Fibroblast of upper back skin (primary cell): ENCODE results near the gene LIN52.

Source experiments
- DNase-seq: peaks from one replicate; pipeline ENCODE4 v3.0.0-alpha.2; 2013

LIN52 gene

GRCh38 chr14:74195623-74196022 lies 110.9 kb downstream of the LIN52 start:
- no peak for DNase-seq

GRCh38 chr14:74198441-74199234 lies 113.9 kb downstream of the LIN52 start:
- no peak for DNase-seq

GRCh38 chr14:74202113-74202512 lies 117.4 kb downstream of the LIN52 start:
- DNase-seq, result no peak

- no peak for DNase-seq
Measured at GRCh38 chr14:74203639-74204038, 118.9 kb downstream of the LIN52 start.

GRCh38 chr14:74204491-74204890 lies 119.7 kb downstream of the LIN52 start:
- DNase-seq, result no peak

GRCh38 chr14:74205882-74206281 lies 121.1 kb downstream of the LIN52 start:
- no peak for DNase-seq

- DNase-seq, result no peak
Measured at GRCh38 chr14:74207943-74208342, 123.2 kb downstream of the LIN52 start.

GRCh38 chr14:74208642-74209041 lies 123.9 kb downstream of the LIN52 start:
- DNase-seq, result no peak

- DNase-seq, result peak; percentile 16
Measured at GRCh38 chr14:74211945-74212580, 127.3 kb downstream of the LIN52 start.

- DNase-seq, result no peak
Measured at GRCh38 chr14:74213907-74214803, 129.4 kb downstream of the LIN52 start.

GRCh38 chr14:74216671-74217070 lies 131.9 kb downstream of the LIN52 start:
- no peak for DNase-seq

- DNase-seq, result peak; percentile 48
Measured at GRCh38 chr14:74217672-74218448, 133.1 kb downstream of the LIN52 start.

GRCh38 chr14:74218462-74218861 lies 133.7 kb downstream of the LIN52 start:
- no peak for DNase-seq

GRCh38 chr14:74219277-74220205 lies 134.8 kb downstream of the LIN52 start:
- no peak for DNase-seq

GRCh38 chr14:74220991-74221390 lies 136.2 kb downstream of the LIN52 start:
- no peak for DNase-seq

- no peak for DNase-seq
Measured at GRCh38 chr14:74221741-74222140, 137.0 kb downstream of the LIN52 start.

GRCh38 chr14:74223016-74223415 lies 138.3 kb downstream of the LIN52 start:
- DNase-seq, result no peak

- DNase-seq, result no peak
Measured at GRCh38 chr14:74231784-74232183, 147.0 kb downstream of the LIN52 start.

- DNase-seq, result no peak
Measured at GRCh38 chr14:74235017-74235416, 150.3 kb downstream of the LIN52 start.

GRCh38 chr14:74237441-74237840 lies 152.7 kb downstream of the LIN52 start:
- no peak for DNase-seq
